CD4-positive, CD25-positive, alpha-beta regulatory T cell (primary cell): Measurements from ENCODE around the gene ANTKMT. TPM values are rescaled to one million over a fixed set of nuclear protein-coding genes. Genes with fewer than 3 reads are reported as not detected.
A peak's percentile ranks its signal among the peaks of the same experiment; 100 is the strongest.
"Not testable (repeated sequence)": the region's sequence is repeated elsewhere in the genome, so short reads cannot be mapped to it uniquely, and the experiment has no call there.

Source experiments
- ATAC-seq, 2 donors: fragments of 150-1000 bp; cut with Tn5 transposase; one replicate each; pipeline ENCODE4 v1.10.0; 2021; ENCODE audit warnings: low read depth in 2 of 2, moderate number of reproducible peaks in 2 of 2, moderate library complexity in 1 of 2
- DNase-seq, 3 donors: peaks; one replicate each; pipeline versions ENCODE4 v3.0.0 to v3.0.0-alpha.2; 2012 to 2022; ENCODE audit warnings: mixed read lengths in 1 of 3
- H3K27ac ChIP-seq: one replicate; pipeline ENCODE4 v1.7.0; 2013; ENCODE audit warnings: mild to moderate bottlenecking, low read length; ENCODE audit not compliant: insufficient read depth, poor library complexity, severe bottlenecking
- H3K27me3 ChIP-seq: one replicate; pipeline ENCODE4 v1.7.0; 2013; ENCODE audit warnings: low read length; ENCODE audit not compliant: control insufficient read depth, insufficient read depth
- H3K36me3 ChIP-seq: one replicate; pipeline ENCODE4 v1.7.0; 2013; ENCODE audit warnings: mild to moderate bottlenecking, low read length, moderate library complexity; ENCODE audit not compliant: control insufficient read depth, insufficient read depth
- H3K4me1 ChIP-seq: 2 replicates; pipeline ENCODE4 v1.7.0; 2013; ENCODE audit warnings: mild to moderate bottlenecking, low read length; ENCODE audit not compliant: insufficient read depth, control insufficient read depth, poor library complexity, severe bottlenecking
- H3K4me3 ChIP-seq: one replicate; pipeline ENCODE4 v1.7.0; 2013; ENCODE audit warnings: low read depth, mild to moderate bottlenecking, low read length, moderate library complexity
- H3K9me3 ChIP-seq, 2 experiments: 1 replicate in 1 of 2; 2 replicates in 1 of 2; pipeline ENCODE4 v1.7.0; 2013; ENCODE audit warnings: low read length in 2 of 2, mild to moderate bottlenecking in 1 of 2, moderate library complexity in 1 of 2; ENCODE audit not compliant: control insufficient read depth in 2 of 2
- H3K27ac Mint-ChIP-seq, 3 donors: one replicate each; pipeline ENCODE4 v1.8.0; 2020 to 2022; ENCODE audit warnings: mild to moderate bottlenecking in 3 of 3, mixed read lengths in 3 of 3, moderate library complexity in 2 of 3
- H3K27me3 Mint-ChIP-seq: one replicate; pipeline ENCODE4 v1.8.0; 2022; ENCODE audit warnings: mild to moderate bottlenecking, mixed read lengths
- H3K36me3 Mint-ChIP-seq: one replicate; pipeline ENCODE4 v1.8.0; 2020; ENCODE audit warnings: mixed read lengths
- H3K4me1 Mint-ChIP-seq, 4 donors: one replicate each; pipeline ENCODE4 v1.8.0; 2020 to 2022; ENCODE audit warnings: mixed read lengths in 4 of 4, mild to moderate bottlenecking in 1 of 4
- H3K4me3 Mint-ChIP-seq, 4 donors: one replicate each; pipeline ENCODE4 v1.8.0; 2020 to 2022; ENCODE audit warnings: mild to moderate bottlenecking in 4 of 4, mixed read lengths in 4 of 4, moderate library complexity in 3 of 4
- H3K9me3 Mint-ChIP-seq, 7 donors: one replicate each; pipeline ENCODE4 v1.8.0; 2020 to 2022; ENCODE audit warnings: mixed read lengths in 7 of 7, mild to moderate bottlenecking in 3 of 7, moderate library complexity in 2 of 7
- polyA plus RNA-seq, 4 donors: library from polyadenylated mRNA; unstranded; fragments of 300-500 nt; fragmentation: Illumina TruSeq; gene quantifications; one replicate each; pipeline ENCODE4 v1.2.3, GENCODE V29; 2021
- total RNA-seq: library from RNA; stranded (reverse); gene quantifications from one replicate; pipeline ENCODE4 v1.2.3, GENCODE V29; 2022

Gene ANTKMT
- total and polyA plus RNA-seq, 5 donors from 2014 or later: 13.6 to 85.9 (median 62.0) TPM

GRCh38 chr16:689175-689897 lies 31.6 kb upstream of the ANTKMT start:
- H3K9me3 ChIP-seq: no peaks in the 10 kb centered on the region
- H3K4me1 ChIP-seq: peaks cover 29% of the 10 kb centered on the region
- H3K4me3 ChIP-seq: peak overlapping the region; percentile 71
- Mint-ChIP-seq H3K4me1 (peaks cover 2 to 37% (median 9%) of the 10 kb centered on the region in 4 donors), H3K27me3 (no peaks in the 10 kb centered on the region), H3K4me3 (peak overlapping the region; percentile 93 to 98 (median 95)), H3K36me3 (no peaks in the 10 kb centered on the region), H3K9me3 (no peaks in the 10 kb centered on the region), H3K27ac (peak overlapping the region in 2 of 3 donors; percentile 84 to 90)
- H3K27ac ChIP-seq: peak overlapping the region; percentile 78
- ATAC-seq (no peak), DNase-seq (no peak)
- H3K36me3 ChIP-seq: peaks cover 2% of the 10 kb centered on the region
- H3K27me3 ChIP-seq: no peaks in the 10 kb centered on the region

- H3K4me3 ChIP-seq, DNase-seq, H3K36me3 Mint-ChIP-seq, H3K27ac ChIP-seq, H3K27me3 ChIP-seq, H3K9me3 ChIP-seq, ATAC-seq, H3K27me3 Mint-ChIP-seq, H3K9me3 Mint-ChIP-seq, H3K36me3 ChIP-seq: not testable (repeated sequence)
- peaks cover 37% of the 10 kb centered on the region for H3K4me1 ChIP-seq
- Mint-ChIP-seq H3K27ac (peak overlapping the region in 1 of 3 donors; percentile 31), H3K4me1 (peaks cover 2 to 40% (median 9%) of the 10 kb centered on the region in 4 donors), H3K4me3 (peak overlapping the region; percentile 71 to 98 (median 95))
Observed at GRCh38 chr16:691242-691641, 29.7 kb upstream of the ANTKMT start.

- peaks cover 0 to 1% (median 0%) of the 10 kb centered on the region in 7 donors for H3K9me3 Mint-ChIP-seq
- peak overlapping the region; percentile 24 to 98 (median 60) for H3K4me3 Mint-ChIP-seq
- DNase-seq (no peak), ATAC-seq (no peak)
- peaks cover 43% of the 10 kb centered on the region for H3K4me1 ChIP-seq
- no peaks in the 10 kb centered on the region for H3K36me3 Mint-ChIP-seq
- no peaks in the 10 kb centered on the region for H3K9me3 ChIP-seq
- no peaks in the 10 kb centered on the region for H3K27me3 Mint-ChIP-seq
- H3K4me1 Mint-ChIP-seq: peaks cover 2 to 47% (median 9%) of the 10 kb centered on the region in 4 donors
- no peak overlapping the region for H3K4me3 ChIP-seq
- peaks cover under 1% of the 10 kb centered on the region for H3K36me3 ChIP-seq
- H3K27me3 ChIP-seq: no peaks in the 10 kb centered on the region
- H3K27ac ChIP-seq: no peak overlapping the region
- peak overlapping the region in 2 of 3 donors; percentile 80 to 95 for H3K27ac Mint-ChIP-seq
Observed at GRCh38 chr16:692356-693108, 28.4 kb upstream of the ANTKMT start.

GRCh38 chr16:693364-693763 lies 27.6 kb upstream of the ANTKMT start:
- H3K4me1 ChIP-seq: peaks cover 43% of the 10 kb centered on the region
- Mint-ChIP-seq H3K27ac (no peak overlapping the region), H3K4me1 (peaks cover 2 to 48% (median 9%) of the 10 kb centered on the region in 4 donors), H3K27me3 (no peaks in the 10 kb centered on the region), H3K4me3 (peak overlapping the region in 3 of 4 donors; percentile 15 to 67 (median 61)), H3K9me3 (peaks cover 0 to 1% (median 0%) of the 10 kb centered on the region in 7 donors), H3K36me3 (no peaks in the 10 kb centered on the region)
- DNase-seq: no peak
- no peak overlapping the region for H3K27ac ChIP-seq
- H3K9me3 ChIP-seq: no peaks in the 10 kb centered on the region
- H3K4me3 ChIP-seq: no peak overlapping the region
- H3K27me3 ChIP-seq: no peaks in the 10 kb centered on the region
- no peaks in the 10 kb centered on the region for H3K36me3 ChIP-seq
- ATAC-seq: no peak

GRCh38 chr16:693766-694165 lies 27.2 kb upstream of the ANTKMT start:
- Mint-ChIP-seq H3K4me3 (peak overlapping the region in 3 of 4 donors; percentile 15 to 67 (median 51)), H3K9me3 (peaks cover 0 to 1% (median 0%) of the 10 kb centered on the region in 7 donors), H3K27me3 (no peaks in the 10 kb centered on the region), H3K4me1 (peaks cover 2 to 47% (median 9%) of the 10 kb centered on the region in 4 donors), H3K27ac (no peak overlapping the region), H3K36me3 (no peaks in the 10 kb centered on the region)
- Histone ChIP-seq H3K4me1 (peaks cover 44% of the 10 kb centered on the region), H3K27me3 (no peaks in the 10 kb centered on the region), H3K36me3 (no peaks in the 10 kb centered on the region), H3K4me3 (no peak overlapping the region), H3K27ac (no peak overlapping the region), H3K9me3 (no peaks in the 10 kb centered on the region)
- ATAC-seq (no peak), DNase-seq (peak in 1 of 3 donors; percentile 29)

- H3K27me3 ChIP-seq: no peaks in the 10 kb centered on the region
- no peak for DNase-seq
- peak overlapping the region; percentile 71 to 88 (median 82) for H3K4me3 Mint-ChIP-seq
- H3K27ac ChIP-seq: peak overlapping the region; percentile 33
- peaks cover under 1% of the 10 kb centered on the region for H3K27me3 Mint-ChIP-seq
- H3K4me3 ChIP-seq: no peak overlapping the region
- H3K4me1 ChIP-seq: peaks cover 45% of the 10 kb centered on the region
- peaks cover 0 to 1% (median 0%) of the 10 kb centered on the region in 7 donors for H3K9me3 Mint-ChIP-seq
- no peaks in the 10 kb centered on the region for H3K36me3 Mint-ChIP-seq
- peaks cover 2 to 43% (median 9%) of the 10 kb centered on the region in 4 donors for H3K4me1 Mint-ChIP-seq
- no peak overlapping the region for H3K27ac Mint-ChIP-seq
- no peak for ATAC-seq
- H3K9me3 ChIP-seq: no peaks in the 10 kb centered on the region
- no peaks in the 10 kb centered on the region for H3K36me3 ChIP-seq
Observed at GRCh38 chr16:694187-694862, 26.6 kb upstream of the ANTKMT start.

- no peak overlapping the region for H3K27ac Mint-ChIP-seq
- no peak for ATAC-seq
Observed at GRCh38 chr16:694863-695354, 26.0 kb upstream of the ANTKMT start.

More at GRCh38 chr16:694863-695354, 26.0 kb upstream of the ANTKMT start:
- Mint-ChIP-seq H3K9me3 (peaks cover 0 to 1% (median 0%) of the 10 kb centered on the region in 7 donors), H3K27me3 (peaks cover 4% of the 10 kb centered on the region), H3K36me3 (no peaks in the 10 kb centered on the region), H3K4me3 (peak overlapping the region in 3 of 4 donors; percentile 55 to 84 (median 61)), H3K4me1 (peaks cover 2 to 40% (median 7%) of the 10 kb centered on the region in 4 donors)
- Histone ChIP-seq H3K4me3 (no peak overlapping the region), H3K36me3 (no peaks in the 10 kb centered on the region), H3K27ac (peak overlapping the region; percentile 33), H3K9me3 (no peaks in the 10 kb centered on the region), H3K27me3 (no peaks in the 10 kb centered on the region), H3K4me1 (peaks cover 45% of the 10 kb centered on the region)
- DNase-seq: no peak
